Measurements from ENCODE around the gene FAIM2. TPM values are rescaled to one million over a fixed set of nuclear protein-coding genes. Genes with fewer than 3 reads are reported as not detected.
A peak's percentile ranks its signal among the peaks of the same experiment; 100 is the strongest.
"Not testable (repeated sequence)": the region's sequence is repeated elsewhere in the genome, so short reads cannot be mapped to it uniquely, and the experiment has no call there.

Gene FAIM2
- polyA plus RNA-seq, 1 donor: 7.9 TPM

- not testable (repeated sequence) for DNase-seq (ENCODE audit: low read depth)
These were observed 24.6 kb downstream of the FAIM2 start for GRCh38 chr12:49879065-49879464.

GRCh38 chr12:49878021-49878420, 25.7 kb downstream of the FAIM2 start:
- DNase-seq (ENCODE audit: low read depth): no peak

GRCh38 chr12:49877066-49877465, 26.6 kb downstream of the FAIM2 start:
- DNase-seq (ENCODE audit: low read depth): no peak

GRCh38 chr12:49876070-49876469, 27.6 kb downstream of the FAIM2 start:
- DNase-seq (ENCODE audit: low read depth): no peak

GRCh38 chr12:49875115-49875720, 28.5 kb downstream of the FAIM2 start:
- DNase-seq (ENCODE audit: low read depth): no peak

GRCh38 chr12:49874142-49874897, 29.4 kb downstream of the FAIM2 start:
- DNase-seq (ENCODE audit: low read depth): no peak

- no peak for DNase-seq (ENCODE audit: low read depth)
These were observed 30.3 kb downstream of the FAIM2 start for GRCh38 chr12:49873361-49873934.

GRCh38 chr12:49872781-49873181, 30.9 kb downstream of the FAIM2 start:
- DNase-seq (ENCODE audit: low read depth): no peak

GRCh38 chr12:49872381-49872780, 31.3 kb downstream of the FAIM2 start:
- no peak for DNase-seq (ENCODE audit: low read depth)

GRCh38 chr12:49871811-49872251, 31.9 kb downstream of the FAIM2 start:
- DNase-seq (ENCODE audit: low read depth): not testable (repeated sequence)

- DNase-seq (ENCODE audit: low read depth): no peak
These were observed 32.5 kb downstream of the FAIM2 start for GRCh38 chr12:49871263-49871561.

GRCh38 chr12:49870501-49871262, 33.0 kb downstream of the FAIM2 start:
- DNase-seq (ENCODE audit: low read depth): no peak

- no peak for DNase-seq (ENCODE audit: low read depth)
These were observed 33.7 kb downstream of the FAIM2 start for GRCh38 chr12:49869816-49870500.

GRCh38 chr12:49868952-49869815, 34.5 kb downstream of the FAIM2 start:
- peak; percentile 76 for DNase-seq (ENCODE audit: low read depth)

- no peak for DNase-seq (ENCODE audit: low read depth)
These were observed 35.3 kb downstream of the FAIM2 start for GRCh38 chr12:49868449-49868848.

GRCh38 chr12:49867570-49868341, 35.9 kb downstream of the FAIM2 start:
- DNase-seq (ENCODE audit: low read depth): no peak

GRCh38 chr12:49866859-49867569, 36.7 kb downstream of the FAIM2 start:
- DNase-seq (ENCODE audit: low read depth): no peak

GRCh38 chr12:49865782-49866135, 37.9 kb downstream of the FAIM2 start:
- DNase-seq (ENCODE audit: low read depth): no peak

GRCh38 chr12:49865109-49865781, 38.5 kb downstream of the FAIM2 start:
- DNase-seq (ENCODE audit: low read depth): no peak

Measured in forelimb muscle (tissue), 1 donor.